Measurements from ENCODE around the gene RAB3C. TPM values are rescaled to one million over a fixed set of nuclear protein-coding genes. Genes with fewer than 3 reads are reported as not detected.
A peak's percentile ranks its signal among the peaks of the same experiment; 100 is the strongest.
"Not testable (repeated sequence)": the region's sequence is repeated elsewhere in the genome, so short reads cannot be mapped to it uniquely, and the experiment has no call there.

Gene RAB3C, protein sequence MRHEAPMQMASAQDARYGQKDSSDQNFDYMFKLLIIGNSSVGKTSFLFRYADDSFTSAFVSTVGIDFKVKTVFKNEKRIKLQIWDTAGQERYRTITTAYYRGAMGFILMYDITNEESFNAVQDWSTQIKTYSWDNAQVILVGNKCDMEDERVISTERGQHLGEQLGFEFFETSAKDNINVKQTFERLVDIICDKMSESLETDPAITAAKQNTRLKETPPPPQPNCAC
- not detected in 2 replicates for total RNA-seq (2014; rRNA removed; shearing (Covaris generic))

DNA sequence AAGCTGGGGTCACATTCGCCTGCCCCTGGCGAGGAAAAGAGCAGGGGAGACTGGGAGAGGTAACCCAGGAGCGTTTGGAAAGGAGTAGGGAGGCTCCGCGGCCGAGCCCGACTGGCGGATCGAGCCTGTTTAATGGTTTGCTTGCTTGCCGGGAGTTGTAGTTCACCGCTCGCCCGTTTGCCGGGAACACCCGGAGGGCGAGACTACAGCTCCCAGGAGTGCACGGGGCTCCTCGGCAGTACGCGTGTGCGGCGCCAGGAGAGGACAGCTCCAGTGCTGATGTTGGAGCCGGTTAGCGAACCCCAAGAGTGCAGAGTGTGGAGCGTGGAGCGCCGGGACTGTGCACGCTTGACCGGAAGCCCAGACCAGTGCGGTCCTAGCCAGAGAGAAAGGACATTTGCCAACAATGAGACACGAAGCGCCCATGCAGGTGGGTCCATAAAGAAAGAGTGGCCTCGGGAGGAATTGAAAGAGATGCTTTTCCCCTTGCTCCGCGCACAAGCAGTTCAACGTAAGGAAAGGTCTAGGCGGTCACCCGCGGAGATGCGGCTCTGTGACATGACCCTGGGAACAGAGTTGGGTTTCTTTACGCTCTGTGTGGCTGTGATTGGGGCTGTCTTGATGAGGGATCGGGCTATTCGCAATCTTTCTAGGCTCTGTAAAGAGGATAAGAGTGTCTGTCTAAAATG is at the start of gene RAB3C:
Gene RAB3C, plus strand, starts transcription at position 273 of the 689 bp plus-strand sequence. Its CDS starts 134 bp downstream, at position 407.
- Histone ChIP-seq H3K27ac (no peak within 1 kb of the TSS), H3K27me3 (replicated peaks) (peaks cover 41% of the 10 kb centered on the region), H3K4me1 (replicated peaks) (peaks cover 9% of the 10 kb centered on the region), H3K36me3 (no peaks in the 10 kb centered on the region), H3K4me3 (peak within 1 kb of the TSS; percentile 16), H3K9me3 (replicated peaks) (no peaks in the 10 kb centered on the region)
- DNase-seq (ENCODE audit: low read depth in 1 of 2, low spot score in 2 of 2): peak; percentile 36 to 77

DNA sequence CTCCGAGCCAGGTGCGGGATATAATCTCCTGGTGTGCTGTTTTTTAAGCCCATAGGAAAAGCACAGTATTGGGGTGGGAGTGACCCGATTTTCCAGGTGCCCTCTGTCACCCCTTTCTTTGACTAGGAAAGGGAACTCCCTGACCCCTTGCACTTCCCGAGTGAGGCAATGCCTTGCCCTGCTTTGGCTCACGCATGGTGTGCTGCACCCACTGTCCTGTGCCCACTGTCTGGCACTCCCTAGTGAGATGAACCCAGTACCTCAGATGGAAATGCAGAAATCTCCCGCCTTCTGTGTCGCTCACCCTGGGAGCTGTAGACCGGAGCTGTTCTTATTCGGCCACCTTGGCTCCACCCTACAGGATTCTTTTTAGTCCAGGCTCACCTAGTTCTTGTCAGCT is 40.9 kb upstream of the RAB3C start:
- not testable (repeated sequence) for H3K4me3 ChIP-seq; H3K36me3 ChIP-seq; H3K27me3 ChIP-seq (replicated peaks); H3K9me3 ChIP-seq (replicated peaks); H3K27ac ChIP-seq; DNase-seq (ENCODE audit: low read depth in 1 of 2, low spot score in 2 of 2); H3K4me1 ChIP-seq (replicated peaks)

- no peaks in the 10 kb centered on the region; the same call in 1 of the 2 replicates for H3K9me3 ChIP-seq (replicated peaks)
- no peaks in the 10 kb centered on the region for H3K27me3 ChIP-seq (replicated peaks)
- no peak overlapping the region for H3K27ac ChIP-seq
- no peaks in the 10 kb centered on the region for H3K36me3 ChIP-seq
- no peak overlapping the region for H3K4me3 ChIP-seq
- no peaks in the 10 kb centered on the region for H3K4me1 ChIP-seq (replicated peaks)
- DNase-seq (ENCODE audit: low read depth in 1 of 2, low spot score in 2 of 2): no peak
Observed at GRCh38 chr5:58542709-58543108, 40.2 kb upstream of the RAB3C start.

GRCh38 chr5:58543723-58544122 is 39.2 kb upstream of the RAB3C start:
- no peaks in the 10 kb centered on the region for H3K4me1 ChIP-seq (replicated peaks)
- no peak overlapping the region for H3K4me3 ChIP-seq
- H3K9me3 ChIP-seq (replicated peaks): no peaks in the 10 kb centered on the region; the same call in 1 of the 2 replicates
- no peaks in the 10 kb centered on the region for H3K27me3 ChIP-seq (replicated peaks)
- no peaks in the 10 kb centered on the region for H3K36me3 ChIP-seq
- H3K27ac ChIP-seq: no peak overlapping the region
- DNase-seq (ENCODE audit: low read depth in 1 of 2, low spot score in 2 of 2): no peak

DNA sequence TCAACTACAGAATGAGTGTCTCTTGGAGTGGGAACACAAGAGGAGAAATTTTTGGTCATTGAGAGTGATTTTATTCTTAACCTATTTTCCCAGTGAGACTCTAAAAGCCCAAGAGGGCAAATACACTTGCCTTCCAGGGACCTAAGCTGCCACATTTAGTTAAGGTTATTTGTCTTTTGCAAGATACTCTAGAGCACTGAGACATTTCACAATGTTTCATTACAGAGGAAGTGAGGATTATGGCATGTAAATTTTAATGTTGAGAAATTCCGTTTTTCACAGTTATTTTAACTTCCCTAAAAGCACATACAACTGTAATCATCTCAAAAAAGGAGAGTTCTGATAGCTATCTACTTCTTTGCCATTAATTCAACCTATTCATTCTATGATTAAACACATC is 38.7 kb upstream of the RAB3C start:
- no peaks in the 10 kb centered on the region for H3K27me3 ChIP-seq (replicated peaks)
- DNase-seq (ENCODE audit: low read depth in 1 of 2, low spot score in 2 of 2): no peak
- H3K9me3 ChIP-seq (replicated peaks): no peaks in the 10 kb centered on the region; the same call in 1 of the 2 replicates
- H3K27ac ChIP-seq: no peak overlapping the region
- no peaks in the 10 kb centered on the region for H3K4me1 ChIP-seq (replicated peaks)
- no peak overlapping the region for H3K4me3 ChIP-seq
- H3K36me3 ChIP-seq: no peaks in the 10 kb centered on the region

DNA sequence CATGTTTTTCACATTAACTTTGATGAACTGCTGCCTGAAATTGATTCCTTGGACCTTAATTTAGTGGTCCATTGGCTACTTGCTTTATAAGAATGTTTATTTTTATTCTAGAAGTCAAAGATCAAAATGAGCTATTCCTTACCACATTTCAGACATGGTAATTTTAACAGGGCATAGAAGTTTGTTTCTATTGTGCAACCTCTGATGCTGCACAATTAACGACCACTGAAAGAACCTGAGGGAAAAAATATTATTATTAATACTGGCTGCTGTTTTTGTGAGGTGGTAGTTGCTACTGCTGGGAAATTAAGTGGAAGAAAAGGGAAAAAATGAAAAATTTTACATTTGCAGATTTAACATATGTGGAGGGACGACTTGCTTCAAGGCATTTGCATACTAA is 37.9 kb upstream of the RAB3C start:
- no peak for DNase-seq (ENCODE audit: low read depth in 1 of 2, low spot score in 2 of 2)
- no peaks in the 10 kb centered on the region for H3K27me3 ChIP-seq (replicated peaks)
- H3K9me3 ChIP-seq (replicated peaks): no peaks in the 10 kb centered on the region; the same call in 1 of the 2 replicates
- H3K27ac ChIP-seq: no peak overlapping the region
- H3K4me3 ChIP-seq: no peak overlapping the region
- no peaks in the 10 kb centered on the region for H3K36me3 ChIP-seq
- no peaks in the 10 kb centered on the region for H3K4me1 ChIP-seq (replicated peaks)

DNA sequence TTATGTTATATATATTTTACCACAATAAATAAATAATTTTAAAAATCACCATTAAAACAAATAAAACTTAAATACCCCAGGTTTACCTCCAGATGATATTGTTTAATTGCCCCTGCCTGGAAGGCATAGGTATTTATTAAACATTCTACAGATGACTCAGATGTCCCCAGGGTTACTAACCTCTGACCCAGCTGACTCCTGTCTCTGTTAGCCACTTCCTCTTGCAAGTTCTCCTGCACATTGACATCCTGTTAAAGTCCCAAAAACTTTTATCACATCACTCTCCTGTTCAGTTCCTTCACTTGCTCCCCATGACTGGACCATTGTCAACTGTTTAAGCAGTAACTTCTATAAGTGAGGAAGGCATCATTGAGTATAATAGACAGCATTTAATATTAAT is 37.0 kb upstream of the RAB3C start:
- Histone ChIP-seq H3K4me3 (no peak overlapping the region), H3K9me3 (replicated peaks) (no peaks in the 10 kb centered on the region; the same call in 1 of the 2 replicates), H3K27me3 (replicated peaks) (no peaks in the 10 kb centered on the region), H3K27ac (no peak overlapping the region), H3K4me1 (replicated peaks) (no peaks in the 10 kb centered on the region), H3K36me3 (no peaks in the 10 kb centered on the region)
- no peak for DNase-seq (ENCODE audit: low read depth in 1 of 2, low spot score in 2 of 2)

- H3K27ac ChIP-seq: no peak overlapping the region
- H3K9me3 ChIP-seq (replicated peaks): no peaks in the 10 kb centered on the region; the same call in 1 of the 2 replicates
- no peak overlapping the region for H3K4me3 ChIP-seq
- no peaks in the 10 kb centered on the region for H3K36me3 ChIP-seq
- no peaks in the 10 kb centered on the region for H3K27me3 ChIP-seq (replicated peaks)
- DNase-seq (ENCODE audit: low read depth in 1 of 2, low spot score in 2 of 2): no peak
- no peaks in the 10 kb centered on the region for H3K4me1 ChIP-seq (replicated peaks)
Observed at GRCh38 chr5:58548068-58548467, 34.8 kb upstream of the RAB3C start.

DNA sequence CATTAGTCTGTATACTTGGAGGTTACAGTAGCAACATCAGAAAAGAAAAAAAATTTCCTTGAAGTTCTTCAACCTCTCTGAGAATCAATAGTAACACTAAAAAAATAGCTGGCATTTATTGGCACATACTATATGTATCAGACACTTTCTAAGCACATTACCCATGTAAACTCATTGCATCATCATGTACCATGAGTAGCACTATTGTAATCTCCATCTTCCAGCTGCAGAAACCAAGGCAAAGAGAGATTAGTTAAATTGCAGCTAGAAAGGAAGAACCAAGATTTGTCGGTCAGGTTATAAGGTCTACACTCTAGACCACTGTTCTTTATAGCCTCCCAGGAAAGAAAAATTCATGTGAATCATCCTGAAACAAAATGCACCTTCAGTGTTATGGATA is 31.4 kb upstream of the RAB3C start:
- H3K36me3 ChIP-seq: no peaks in the 10 kb centered on the region
- no peaks in the 10 kb centered on the region for H3K27me3 ChIP-seq (replicated peaks)
- H3K27ac ChIP-seq: no peak overlapping the region
- no peaks in the 10 kb centered on the region; the same call in 1 of the 2 replicates for H3K9me3 ChIP-seq (replicated peaks)
- no peaks in the 10 kb centered on the region for H3K4me1 ChIP-seq (replicated peaks)
- no peak overlapping the region for H3K4me3 ChIP-seq
- no peak for DNase-seq (ENCODE audit: low read depth in 1 of 2, low spot score in 2 of 2)

- H3K4me3 ChIP-seq; H3K9me3 ChIP-seq (replicated peaks); H3K27ac ChIP-seq; H3K27me3 ChIP-seq (replicated peaks); H3K36me3 ChIP-seq; H3K4me1 ChIP-seq (replicated peaks): not testable (repeated sequence)
- DNase-seq (ENCODE audit: low read depth in 1 of 2, low spot score in 2 of 2): peak in 1 of 2 experiments; percentile 64
Observed at GRCh38 chr5:58557665-58558338, 25.1 kb upstream of the RAB3C start.

GRCh38 chr5:58563016-58563700 is 19.7 kb upstream of the RAB3C start:
- DNase-seq (ENCODE audit: low read depth in 1 of 2, low spot score in 2 of 2); H3K27ac ChIP-seq; H3K36me3 ChIP-seq; H3K4me3 ChIP-seq; H3K9me3 ChIP-seq (replicated peaks); H3K27me3 ChIP-seq (replicated peaks); H3K4me1 ChIP-seq (replicated peaks): not testable (repeated sequence)

GRCh38 chr5:58564043-58564832 is 18.6 kb upstream of the RAB3C start:
- not testable (repeated sequence) for H3K4me1 ChIP-seq (replicated peaks); H3K27me3 ChIP-seq (replicated peaks); H3K9me3 ChIP-seq (replicated peaks); H3K27ac ChIP-seq; DNase-seq (ENCODE audit: low read depth in 1 of 2, low spot score in 2 of 2); H3K36me3 ChIP-seq; H3K4me3 ChIP-seq

GRCh38 chr5:58565033-58565432 is 17.8 kb upstream of the RAB3C start:
- Histone ChIP-seq H3K27me3 (replicated peaks) (no peaks in the 10 kb centered on the region), H3K4me3 (no peak overlapping the region), H3K9me3 (replicated peaks) (no peaks in the 10 kb centered on the region), H3K27ac (no peak overlapping the region), H3K4me1 (replicated peaks) (no peaks in the 10 kb centered on the region), H3K36me3 (no peaks in the 10 kb centered on the region)
- no peak for DNase-seq (ENCODE audit: low read depth in 1 of 2, low spot score in 2 of 2)
